ENCODE data around the gene RITA1.

The RITA1 gene

GRCh38 chr12:113232089-113232839, 46.7 kb downstream of the RITA1 start:
- no peak for DNase-seq

DNA sequence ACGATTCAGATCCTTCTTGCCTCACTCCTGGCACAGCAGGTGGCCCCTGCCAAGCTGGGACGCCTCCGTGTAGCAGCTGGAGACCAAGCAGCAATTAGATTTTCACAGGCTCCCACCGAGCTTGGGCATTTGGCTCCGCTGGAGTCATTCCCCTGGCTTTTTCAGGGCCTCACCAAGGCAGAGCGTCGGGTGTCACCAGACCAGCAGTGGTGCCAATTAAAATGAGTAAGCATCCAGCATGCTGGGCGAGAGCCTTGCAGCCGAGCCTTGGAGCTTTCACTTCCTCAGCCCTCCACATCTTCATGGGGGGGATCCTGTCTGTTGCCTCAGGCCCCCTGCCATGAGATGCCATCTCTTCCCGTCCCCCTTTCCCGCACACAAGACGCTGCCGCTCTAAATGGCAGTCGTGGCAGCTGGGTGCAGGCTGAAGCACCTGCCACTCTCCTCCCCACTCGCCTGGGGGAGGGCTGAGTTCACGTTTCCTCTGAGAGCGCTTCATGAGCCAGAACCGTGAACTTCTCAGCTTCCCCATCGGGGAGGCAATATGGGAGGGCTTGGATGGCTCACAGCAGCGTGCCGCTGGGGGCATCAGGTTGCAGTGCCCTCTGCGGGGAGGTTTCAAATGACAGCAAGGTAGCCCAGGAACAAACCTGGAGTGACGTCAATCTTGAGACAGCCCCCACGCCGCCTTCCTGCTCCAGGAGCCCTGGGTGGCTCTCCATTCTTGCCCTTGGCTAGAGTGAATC, 47.5 kb downstream of the RITA1 start:
- DNase-seq: peak; percentile 86

- DNase-seq: no peak
Measured at GRCh38 chr12:113233967-113234366, 48.4 kb downstream of the RITA1 start.

DNA sequence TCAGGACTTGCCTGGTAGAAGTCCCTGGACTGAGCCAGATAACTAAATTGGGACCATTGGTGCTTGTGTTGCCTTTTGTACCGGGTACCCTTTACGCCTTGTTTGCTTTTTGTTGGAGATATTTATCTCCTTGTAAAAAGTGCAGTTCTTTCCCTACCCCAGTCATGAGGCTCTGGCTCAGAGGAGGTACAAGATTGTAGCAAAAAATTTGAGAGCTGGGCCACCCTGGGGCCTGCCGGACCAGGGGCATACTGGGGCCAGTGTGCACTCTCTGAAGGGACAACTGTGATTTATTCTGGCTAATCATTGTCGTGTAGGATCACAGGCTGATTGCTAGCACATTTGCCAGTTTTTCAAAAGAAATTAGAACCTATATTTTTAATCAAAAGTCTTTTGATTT, 49.0 kb downstream of the RITA1 start:
- no peak for DNase-seq

DNA sequence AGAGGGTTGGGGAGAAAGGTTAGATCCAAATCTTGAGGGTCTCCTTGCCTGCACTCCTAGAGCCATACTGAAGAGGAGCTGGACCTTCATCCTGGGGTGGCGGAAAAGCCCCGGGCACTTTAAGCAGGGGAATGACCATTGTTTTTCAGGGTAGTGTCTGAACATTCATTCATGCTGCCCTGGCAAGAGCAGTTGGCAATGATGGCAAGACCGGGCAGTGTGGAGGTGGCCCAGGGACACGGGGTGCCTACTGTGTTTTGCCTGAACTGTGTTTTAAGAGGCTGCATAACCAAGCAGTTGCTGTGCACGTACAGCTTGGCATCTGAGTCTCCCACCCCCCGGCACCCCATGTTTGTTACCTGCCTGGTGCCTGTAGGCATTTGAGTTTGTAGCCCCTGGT, 50.5 kb downstream of the RITA1 start:
- DNase-seq: no peak

DNA sequence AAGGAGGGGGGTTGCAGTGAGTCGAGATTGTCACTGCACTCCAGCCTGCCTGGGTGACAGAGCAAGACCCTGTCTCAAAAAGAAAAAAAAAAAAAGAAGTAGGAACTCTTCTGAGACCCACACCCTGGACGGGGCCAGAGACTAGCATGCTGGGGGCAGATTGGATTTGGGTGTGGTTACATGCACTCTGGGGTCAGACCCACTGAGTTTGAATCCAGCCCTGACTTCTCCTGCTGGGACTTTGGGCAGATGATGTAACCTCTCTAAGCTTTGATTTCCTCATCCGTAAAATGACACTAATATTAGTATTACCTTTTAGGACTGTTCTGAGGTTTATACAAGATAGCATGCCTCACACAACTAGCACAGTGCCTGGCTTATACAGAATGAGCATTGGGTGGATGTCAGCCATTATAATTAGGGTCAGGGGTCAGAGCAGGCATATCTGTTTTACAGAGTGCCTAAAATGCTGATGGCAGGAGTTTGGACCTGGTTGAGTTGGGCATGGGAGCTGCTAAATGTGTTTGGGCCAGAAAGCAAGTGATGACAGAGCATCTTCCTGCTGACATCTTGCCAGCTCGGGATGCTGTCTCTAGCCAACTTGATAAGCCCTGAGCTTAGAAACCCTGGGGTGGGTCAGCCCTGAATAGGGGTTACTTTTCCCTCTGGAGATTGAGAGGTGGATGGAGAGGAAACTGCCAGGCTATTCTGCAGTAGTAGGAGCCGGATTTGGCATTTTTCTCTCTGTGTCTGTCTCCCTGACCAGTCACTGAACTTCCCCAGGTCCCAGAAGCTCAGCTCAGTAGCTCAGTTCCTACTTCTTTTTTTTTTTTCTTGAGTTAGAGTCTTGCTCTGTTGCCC, 51.2 kb downstream of the RITA1 start:
- DNase-seq: no peak

DNA sequence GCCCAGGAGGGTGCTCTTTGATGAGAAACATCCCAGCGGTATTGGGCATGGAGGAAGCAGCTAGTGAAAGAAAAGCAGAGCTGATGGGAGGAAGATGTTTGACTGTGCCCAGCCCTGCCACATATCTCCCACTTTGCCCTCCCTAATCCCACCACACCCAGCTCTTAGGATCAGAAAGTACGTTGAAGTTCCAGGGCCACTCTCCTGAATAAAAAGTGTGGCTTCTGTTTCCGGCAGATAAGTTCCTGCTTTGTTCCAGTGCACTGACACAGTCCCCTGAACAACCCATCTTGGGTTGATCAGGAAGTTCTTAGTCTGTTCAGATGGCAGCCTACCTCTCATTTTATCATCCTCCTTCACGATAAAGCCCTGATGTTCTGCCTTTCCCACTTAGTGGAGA, 52.2 kb downstream of the RITA1 start:
- no peak for DNase-seq

DNA sequence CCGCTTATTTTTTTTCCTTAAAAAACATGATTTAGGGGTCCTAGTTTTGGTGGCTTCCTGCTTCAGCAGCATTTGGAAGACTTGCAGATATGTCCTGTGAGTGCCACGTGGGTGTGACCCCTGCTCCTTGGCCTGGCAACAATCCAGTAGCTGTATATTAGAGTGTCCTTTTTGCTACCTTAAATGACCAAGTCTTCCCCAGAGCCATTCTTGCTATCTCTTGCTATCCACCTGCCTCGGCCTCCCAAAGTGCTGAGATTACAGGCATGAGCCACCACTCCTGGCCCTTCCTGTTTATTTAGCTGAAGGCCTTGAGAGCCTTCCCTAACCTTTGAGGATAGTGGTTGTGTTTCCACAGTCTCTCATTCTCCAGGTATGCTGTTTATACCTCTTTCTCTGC, 52.8 kb downstream of the RITA1 start:
- DNase-seq: no peak

- no peak for DNase-seq
Measured at GRCh38 chr12:113239288-113239771, 53.8 kb downstream of the RITA1 start.

- DNase-seq: no peak
Measured at GRCh38 chr12:113239811-113240331, 54.4 kb downstream of the RITA1 start.

GRCh38 chr12:113240395-113240794, 54.9 kb downstream of the RITA1 start:
- DNase-seq: no peak

GRCh38 chr12:113241191-113242025, 55.9 kb downstream of the RITA1 start:
- DNase-seq: peak; percentile 72

All from NCI-H187 treated with DMSO at 0.1 percent for 48 hours (cell line).